GM21528 (cell line): ENCODE measurements around the gene GOLGA8S.
"Not testable (repeated sequence)": the region's sequence is repeated elsewhere in the genome, so short reads cannot be mapped to it uniquely, and the experiment has no call there.

Experiments used
- ATAC-seq: cut with Tn5 transposase; IDR thresholded peaks from one replicate; pipeline ENCODE4 v1.9.1; 2021; ENCODE audit warnings: mild to moderate bottlenecking, moderate library complexity; ENCODE audit not compliant: unreplicated experiment, low FRiP score

Gene GOLGA8S

DNA sequence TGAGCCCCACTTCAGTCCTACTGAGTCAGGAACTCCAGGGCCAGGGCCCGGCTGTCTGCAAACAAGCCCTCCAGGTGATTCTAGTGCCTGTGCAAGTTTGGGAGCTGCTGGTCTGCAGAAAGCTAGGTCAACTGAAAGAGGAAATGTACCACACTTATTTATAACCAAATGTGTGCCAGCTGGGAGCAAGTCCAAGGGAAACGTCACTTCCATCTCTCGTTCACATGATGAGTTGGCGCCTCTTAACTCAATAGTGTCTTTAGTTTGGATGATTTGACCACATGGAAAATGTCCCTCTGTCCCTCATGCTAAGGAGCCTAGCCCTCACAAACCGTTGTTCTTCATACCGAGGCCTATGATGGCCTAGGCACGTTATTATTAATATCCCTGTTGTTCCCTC is 43.2 kb downstream of the GOLGA8S start:
- no peak for ATAC-seq

DNA sequence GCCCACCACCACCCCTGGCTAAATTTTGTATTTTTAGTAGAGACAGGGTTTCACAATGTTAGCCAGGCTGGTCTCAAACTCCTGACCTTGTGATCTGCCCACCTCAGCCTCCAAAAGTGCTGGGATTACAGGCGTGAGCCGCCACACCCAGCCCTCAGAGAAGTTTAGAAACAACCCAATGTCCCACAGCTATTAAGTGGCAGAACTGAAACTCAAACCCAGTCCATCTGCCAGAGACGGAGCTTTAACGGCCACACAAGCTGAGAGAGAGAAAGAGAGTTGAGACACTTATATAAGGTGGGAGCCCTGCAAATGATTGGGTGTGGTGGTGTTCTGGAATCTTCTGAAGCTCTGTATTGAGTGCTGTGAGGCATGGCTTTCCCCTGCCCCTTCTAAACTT is 43.8 kb downstream of the GOLGA8S start:
- not testable (repeated sequence) for ATAC-seq

DNA sequence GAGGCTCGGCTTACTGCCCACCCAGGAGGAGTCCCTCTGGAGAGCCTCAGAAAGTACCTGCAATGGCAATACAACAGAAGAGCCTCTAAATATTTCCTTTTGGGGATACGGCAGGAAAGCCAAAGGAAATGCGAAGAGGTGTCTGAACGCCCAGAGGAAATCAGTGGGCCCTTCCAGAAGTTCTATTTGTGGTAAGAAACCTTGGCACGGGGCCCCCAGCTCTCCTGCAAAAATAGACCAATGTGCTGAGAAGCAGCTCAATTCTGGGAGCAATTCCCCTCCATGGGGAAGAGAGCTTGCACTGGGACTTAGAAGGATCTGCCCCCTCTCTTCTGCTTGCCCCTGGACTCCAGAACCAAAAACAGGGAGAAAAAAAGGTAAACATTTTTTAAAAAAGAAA is 44.7 kb downstream of the GOLGA8S start:
- ATAC-seq = not testable (repeated sequence)

DNA sequence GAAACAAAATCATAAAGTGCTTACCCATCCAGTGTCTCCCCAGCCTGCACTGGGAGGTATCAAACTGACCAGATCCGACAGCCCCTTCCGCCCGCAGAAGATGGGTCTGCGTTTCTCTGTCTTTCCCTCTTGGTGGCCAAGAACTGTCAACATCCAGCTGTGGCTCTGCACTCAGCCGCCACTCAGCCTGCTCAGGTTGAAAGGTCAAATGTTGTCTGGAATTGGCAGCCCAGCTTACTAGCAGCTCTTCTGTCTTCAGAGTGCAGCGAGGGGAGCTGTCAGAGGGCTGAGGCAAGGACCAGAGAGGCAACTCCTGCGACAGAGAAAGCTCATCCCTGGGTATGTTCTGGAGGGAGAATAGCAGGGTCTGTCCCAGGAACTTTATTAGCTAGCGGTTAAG is 47.1 kb downstream of the GOLGA8S start:
- no peak for ATAC-seq

DNA sequence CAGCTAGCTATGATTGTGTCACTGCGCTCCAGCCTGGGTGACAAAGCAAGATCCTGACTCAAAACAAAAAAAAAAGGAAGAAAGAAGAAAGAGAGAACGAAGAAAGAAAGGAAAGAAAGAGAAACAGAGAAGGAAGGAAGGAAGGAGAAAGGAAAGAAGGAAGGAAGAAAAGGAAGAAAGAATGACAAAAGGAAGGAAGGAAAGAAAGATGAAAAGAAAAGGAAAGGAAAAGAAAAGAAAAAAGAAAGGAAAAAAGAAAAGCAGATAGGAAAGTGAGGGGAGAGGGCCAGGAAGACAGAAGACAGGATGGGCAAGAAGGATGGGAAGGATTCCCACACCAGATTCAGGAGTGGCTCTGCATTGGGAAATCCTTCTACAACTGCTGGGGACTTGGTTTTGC is 47.6 kb downstream of the GOLGA8S start:
- ATAC-seq = no peak

DNA sequence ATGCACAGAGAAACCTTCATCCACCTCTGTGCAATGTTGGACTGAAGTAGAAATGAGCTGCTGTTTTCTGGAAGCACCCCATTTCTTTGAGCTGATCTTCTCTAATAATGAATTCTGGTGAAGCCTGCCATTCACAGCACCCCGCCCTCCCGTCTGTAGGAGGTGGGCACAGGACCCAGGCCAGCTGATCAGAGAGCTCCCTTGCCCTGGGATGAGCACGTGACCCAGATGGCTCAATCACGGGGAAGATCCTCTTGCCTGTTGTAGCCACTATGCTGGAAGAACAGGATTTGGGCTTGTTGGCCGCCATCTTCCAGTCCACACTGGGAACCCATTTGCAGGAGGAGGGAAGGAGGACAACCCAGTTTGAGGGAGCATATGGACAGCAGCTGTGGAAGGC is 48.0 kb downstream of the GOLGA8S start:
- no peak for ATAC-seq

DNA sequence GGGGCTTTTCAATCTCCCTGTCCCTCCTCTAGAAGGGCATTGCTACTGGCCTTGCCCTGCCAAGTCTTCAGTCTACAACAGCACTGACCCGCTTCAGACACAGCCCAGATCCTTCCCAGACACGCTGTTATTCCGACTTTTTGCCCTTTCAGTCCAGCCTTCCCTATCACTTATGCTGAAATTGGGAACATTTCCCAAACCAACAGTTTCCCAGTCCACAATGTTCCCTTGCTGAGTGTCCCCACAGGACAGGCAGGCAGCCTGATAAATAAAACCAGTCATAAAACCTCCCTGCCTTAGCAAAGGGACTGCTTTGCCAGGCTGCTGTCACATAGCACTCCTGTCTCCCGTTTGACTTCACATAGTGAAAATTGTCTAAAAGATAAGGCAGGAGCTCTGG is 49.0 kb downstream of the GOLGA8S start:
- no peak for ATAC-seq

DNA sequence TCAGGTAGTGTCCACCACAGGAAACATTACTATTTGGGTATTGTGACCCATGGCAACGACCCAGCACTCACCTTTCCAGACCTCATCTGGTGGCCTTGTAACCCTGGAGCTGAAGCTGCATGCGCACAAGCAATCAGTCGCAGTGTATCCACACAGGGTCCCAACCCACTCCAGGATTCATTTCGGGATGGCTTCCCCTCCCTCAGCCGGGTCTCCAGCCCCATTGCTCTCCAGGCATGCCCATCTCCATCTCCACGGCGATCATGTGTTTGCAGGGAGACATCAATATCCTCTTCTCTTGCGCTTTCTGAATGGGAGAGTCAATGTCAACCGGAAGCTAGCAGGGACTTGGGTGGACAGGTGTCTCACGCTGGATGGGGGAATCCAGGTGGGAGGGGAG is 57.3 kb downstream of the GOLGA8S start:
- ATAC-seq = no peak

DNA sequence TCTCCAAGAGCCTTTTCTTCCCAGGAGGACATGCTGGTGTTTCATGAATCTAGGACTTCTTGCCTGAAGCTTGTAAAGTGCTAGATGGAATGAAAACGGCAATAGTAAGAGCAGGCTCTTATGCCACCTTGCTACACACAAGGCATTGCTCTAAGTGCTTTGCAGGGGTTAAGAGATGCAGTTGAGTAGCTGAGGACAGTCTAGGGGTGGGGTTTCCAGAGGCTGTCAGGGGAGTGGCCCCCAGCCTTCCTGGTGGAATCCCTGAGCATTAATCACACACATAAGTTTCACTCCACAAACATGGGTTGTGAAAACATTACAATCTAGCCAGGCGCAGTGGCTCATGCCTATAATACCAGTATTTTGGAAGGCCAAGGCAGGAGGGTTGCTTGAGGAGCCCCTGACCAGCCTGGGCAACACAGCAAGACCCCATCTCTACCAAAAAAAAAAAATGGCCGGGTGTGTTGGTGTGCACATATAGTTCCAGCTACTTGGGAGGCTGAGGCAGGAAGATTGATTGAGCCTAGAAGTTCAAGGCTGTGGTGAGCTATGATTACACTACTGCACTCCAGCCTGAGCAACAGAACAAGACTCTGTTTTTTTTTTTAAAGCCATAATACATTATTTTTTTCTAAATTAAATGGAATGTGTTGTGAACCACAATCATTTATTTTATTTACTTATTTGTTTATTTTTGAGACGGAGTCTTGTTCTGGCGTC is 58.5 kb downstream of the GOLGA8S start:
- not testable (repeated sequence) for ATAC-seq
